Measurements from ENCODE around the gene XKRX.

DNA sequence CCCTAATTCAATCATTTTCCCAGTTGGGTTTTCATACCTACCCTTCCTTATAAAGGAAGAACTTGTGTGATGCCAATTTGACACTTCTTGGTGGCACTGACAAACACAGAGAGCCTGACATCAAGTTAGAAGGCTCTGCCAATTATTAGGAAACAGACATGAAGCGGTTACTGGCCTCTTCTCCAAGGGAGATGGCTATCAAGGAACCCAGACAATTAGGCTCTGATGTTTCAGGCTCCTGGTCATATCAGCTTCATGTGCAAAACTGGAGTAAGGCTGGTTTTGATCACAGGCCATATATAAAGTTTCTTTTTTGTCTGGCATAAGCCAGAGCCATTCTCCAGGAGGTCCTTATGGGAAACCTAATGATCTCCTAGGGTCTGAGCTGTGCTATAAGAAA lies 41.2 kb upstream of the XKRX start:
- TF ChIP-seq, protein P1, sequence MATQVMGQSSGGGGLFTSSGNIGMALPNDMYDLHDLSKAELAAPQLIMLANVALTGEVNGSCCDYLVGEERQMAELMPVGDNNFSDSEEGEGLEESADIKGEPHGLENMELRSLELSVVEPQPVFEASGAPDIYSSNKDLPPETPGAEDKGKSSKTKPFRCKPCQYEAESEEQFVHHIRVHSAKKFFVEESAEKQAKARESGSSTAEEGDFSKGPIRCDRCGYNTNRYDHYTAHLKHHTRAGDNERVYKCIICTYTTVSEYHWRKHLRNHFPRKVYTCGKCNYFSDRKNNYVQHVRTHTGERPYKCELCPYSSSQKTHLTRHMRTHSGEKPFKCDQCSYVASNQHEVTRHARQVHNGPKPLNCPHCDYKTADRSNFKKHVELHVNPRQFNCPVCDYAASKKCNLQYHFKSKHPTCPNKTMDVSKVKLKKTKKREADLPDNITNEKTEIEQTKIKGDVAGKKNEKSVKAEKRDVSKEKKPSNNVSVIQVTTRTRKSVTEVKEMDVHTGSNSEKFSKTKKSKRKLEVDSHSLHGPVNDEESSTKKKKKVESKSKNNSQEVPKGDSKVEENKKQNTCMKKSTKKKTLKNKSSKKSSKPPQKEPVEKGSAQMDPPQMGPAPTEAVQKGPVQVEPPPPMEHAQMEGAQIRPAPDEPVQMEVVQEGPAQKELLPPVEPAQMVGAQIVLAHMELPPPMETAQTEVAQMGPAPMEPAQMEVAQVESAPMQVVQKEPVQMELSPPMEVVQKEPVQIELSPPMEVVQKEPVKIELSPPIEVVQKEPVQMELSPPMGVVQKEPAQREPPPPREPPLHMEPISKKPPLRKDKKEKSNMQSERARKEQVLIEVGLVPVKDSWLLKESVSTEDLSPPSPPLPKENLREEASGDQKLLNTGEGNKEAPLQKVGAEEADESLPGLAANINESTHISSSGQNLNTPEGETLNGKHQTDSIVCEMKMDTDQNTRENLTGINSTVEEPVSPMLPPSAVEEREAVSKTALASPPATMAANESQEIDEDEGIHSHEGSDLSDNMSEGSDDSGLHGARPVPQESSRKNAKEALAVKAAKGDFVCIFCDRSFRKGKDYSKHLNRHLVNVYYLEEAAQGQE (IDR thresholded peaks at IDR 0.05; ENCODE audit: insufficient read depth in 1 of 2, low read depth in 2 of 2, low read length in 1 of 2) = no peak
- TF ChIP-seq, protein P2, sequence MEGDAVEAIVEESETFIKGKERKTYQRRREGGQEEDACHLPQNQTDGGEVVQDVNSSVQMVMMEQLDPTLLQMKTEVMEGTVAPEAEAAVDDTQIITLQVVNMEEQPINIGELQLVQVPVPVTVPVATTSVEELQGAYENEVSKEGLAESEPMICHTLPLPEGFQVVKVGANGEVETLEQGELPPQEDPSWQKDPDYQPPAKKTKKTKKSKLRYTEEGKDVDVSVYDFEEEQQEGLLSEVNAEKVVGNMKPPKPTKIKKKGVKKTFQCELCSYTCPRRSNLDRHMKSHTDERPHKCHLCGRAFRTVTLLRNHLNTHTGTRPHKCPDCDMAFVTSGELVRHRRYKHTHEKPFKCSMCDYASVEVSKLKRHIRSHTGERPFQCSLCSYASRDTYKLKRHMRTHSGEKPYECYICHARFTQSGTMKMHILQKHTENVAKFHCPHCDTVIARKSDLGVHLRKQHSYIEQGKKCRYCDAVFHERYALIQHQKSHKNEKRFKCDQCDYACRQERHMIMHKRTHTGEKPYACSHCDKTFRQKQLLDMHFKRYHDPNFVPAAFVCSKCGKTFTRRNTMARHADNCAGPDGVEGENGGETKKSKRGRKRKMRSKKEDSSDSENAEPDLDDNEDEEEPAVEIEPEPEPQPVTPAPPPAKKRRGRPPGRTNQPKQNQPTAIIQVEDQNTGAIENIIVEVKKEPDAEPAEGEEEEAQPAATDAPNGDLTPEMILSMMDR (IDR thresholded peaks at IDR 0.05) = no peak
- TF ChIP-seq TCF7L2 (IDR thresholded peaks at IDR 0.05; ENCODE audit: low read depth, low read length) = no peak
- TF ChIP-seq POLR2AphosphoS5 (IDR thresholded peaks at IDR 0.05; ENCODE audit: low read depth, low read length) = no peak
- TF ChIP-seq SIN3A (IDR thresholded peaks at IDR 0.05; ENCODE audit: borderline replicate concordance, insufficient read depth, low read depth, low read length) = no peak

All from Panc1 (cell line).